ENCODE data around the gene PHF11. TPM values are rescaled to one million over a fixed set of nuclear protein-coding genes. Genes with fewer than 3 reads are reported as not detected.

PHF11 gene
- total RNA-seq, 1 donor from 2014 or later = 16.4 TPM

GRCh38 chr13:49457221-49457620 lies 38.5 kb upstream of the PHF11 start:
- Mint-ChIP-seq H3K27ac (ENCODE audit: unreplicated experiment) (no peak overlapping the region), H3K4me1 (ENCODE audit: unreplicated experiment) (peaks cover 6% of the 10 kb centered on the region), H3K9me3 (ENCODE audit: unreplicated experiment) (no peaks in the 10 kb centered on the region), H3K27me3 (ENCODE audit: unreplicated experiment) (no peaks in the 10 kb centered on the region), H3K36me3 (ENCODE audit: low read depth, unreplicated experiment) (peaks cover 15% of the 10 kb centered on the region), H3K4me3 (ENCODE audit: unreplicated experiment) (no peak overlapping the region)
- TF ChIP-seq, protein P1, sequence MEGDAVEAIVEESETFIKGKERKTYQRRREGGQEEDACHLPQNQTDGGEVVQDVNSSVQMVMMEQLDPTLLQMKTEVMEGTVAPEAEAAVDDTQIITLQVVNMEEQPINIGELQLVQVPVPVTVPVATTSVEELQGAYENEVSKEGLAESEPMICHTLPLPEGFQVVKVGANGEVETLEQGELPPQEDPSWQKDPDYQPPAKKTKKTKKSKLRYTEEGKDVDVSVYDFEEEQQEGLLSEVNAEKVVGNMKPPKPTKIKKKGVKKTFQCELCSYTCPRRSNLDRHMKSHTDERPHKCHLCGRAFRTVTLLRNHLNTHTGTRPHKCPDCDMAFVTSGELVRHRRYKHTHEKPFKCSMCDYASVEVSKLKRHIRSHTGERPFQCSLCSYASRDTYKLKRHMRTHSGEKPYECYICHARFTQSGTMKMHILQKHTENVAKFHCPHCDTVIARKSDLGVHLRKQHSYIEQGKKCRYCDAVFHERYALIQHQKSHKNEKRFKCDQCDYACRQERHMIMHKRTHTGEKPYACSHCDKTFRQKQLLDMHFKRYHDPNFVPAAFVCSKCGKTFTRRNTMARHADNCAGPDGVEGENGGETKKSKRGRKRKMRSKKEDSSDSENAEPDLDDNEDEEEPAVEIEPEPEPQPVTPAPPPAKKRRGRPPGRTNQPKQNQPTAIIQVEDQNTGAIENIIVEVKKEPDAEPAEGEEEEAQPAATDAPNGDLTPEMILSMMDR (IDR thresholded peaks at IDR 0.05; ENCODE audit: unreplicated experiment) = no peak
- no peak for DNase-seq (ENCODE audit: low spot score)

DNA sequence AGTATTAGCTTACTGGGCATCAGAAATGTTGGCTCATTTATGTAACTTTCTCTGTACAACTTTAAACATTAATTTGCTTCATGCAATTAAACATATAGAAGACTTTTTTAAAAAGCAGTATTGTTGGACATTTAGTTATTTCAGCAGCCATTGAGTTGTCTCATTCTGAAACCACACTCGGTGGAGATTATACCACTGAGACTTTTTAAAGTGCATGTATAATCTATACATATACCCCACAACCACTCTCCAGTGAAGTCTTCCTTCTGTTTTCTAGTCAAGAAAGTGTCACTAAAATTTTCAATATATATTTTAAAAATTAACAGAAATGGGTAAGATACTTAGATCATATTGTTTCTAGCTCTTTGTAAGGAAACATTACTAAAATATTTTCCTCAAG lies 36.2 kb upstream of the PHF11 start:
- TF ChIP-seq, protein P1 (IDR thresholded peaks at IDR 0.05; ENCODE audit: unreplicated experiment) = no peak
- Mint-ChIP-seq H3K9me3 (ENCODE audit: unreplicated experiment) (peaks cover 5% of the 10 kb centered on the region), H3K27me3 (ENCODE audit: unreplicated experiment) (no peaks in the 10 kb centered on the region), H3K4me1 (ENCODE audit: unreplicated experiment) (peaks cover 3% of the 10 kb centered on the region), H3K36me3 (ENCODE audit: low read depth, unreplicated experiment) (peaks cover 34% of the 10 kb centered on the region), H3K4me3 (ENCODE audit: unreplicated experiment) (no peak overlapping the region), H3K27ac (ENCODE audit: unreplicated experiment) (no peak overlapping the region)
- DNase-seq (ENCODE audit: low spot score) = no peak

DNA sequence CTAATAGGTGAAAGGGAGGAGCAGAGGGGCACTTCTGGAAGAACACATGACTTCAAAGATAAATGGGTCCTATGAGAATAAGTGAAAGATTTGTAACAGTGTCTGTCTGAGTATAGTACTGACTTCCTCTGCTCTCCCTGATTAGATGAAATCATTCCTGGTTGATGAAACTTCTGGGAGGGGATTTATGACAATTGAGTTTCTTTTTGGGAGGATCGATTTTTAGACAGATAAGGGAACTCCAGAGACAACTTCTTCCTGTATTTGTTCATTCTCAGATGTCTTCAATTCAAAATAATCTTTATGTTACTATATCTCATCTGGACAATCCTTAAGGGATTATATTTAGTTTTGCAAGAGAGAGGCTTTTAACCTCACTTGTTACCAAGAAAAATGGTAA lies 31.7 kb upstream of the PHF11 start:
- Mint-ChIP-seq H3K27ac (ENCODE audit: unreplicated experiment) (no peak overlapping the region), H3K4me1 (ENCODE audit: unreplicated experiment) (no peaks in the 10 kb centered on the region), H3K4me3 (ENCODE audit: unreplicated experiment) (peak overlapping the region; percentile 71), H3K36me3 (ENCODE audit: low read depth, unreplicated experiment) (peaks cover 36% of the 10 kb centered on the region), H3K27me3 (ENCODE audit: unreplicated experiment) (no peaks in the 10 kb centered on the region), H3K9me3 (ENCODE audit: unreplicated experiment) (peaks cover 5% of the 10 kb centered on the region)
- no peak for DNase-seq (ENCODE audit: low spot score)
- TF ChIP-seq, protein P1 (IDR thresholded peaks at IDR 0.05; ENCODE audit: unreplicated experiment) = no peak

GRCh38 chr13:49464621-49465325 lies 31.0 kb upstream of the PHF11 start:
- Mint-ChIP-seq H3K4me1 (ENCODE audit: unreplicated experiment) (no peaks in the 10 kb centered on the region), H3K27me3 (ENCODE audit: unreplicated experiment) (no peaks in the 10 kb centered on the region), H3K9me3 (ENCODE audit: unreplicated experiment) (peaks cover 5% of the 10 kb centered on the region), H3K36me3 (ENCODE audit: low read depth, unreplicated experiment) (peaks cover 36% of the 10 kb centered on the region), H3K27ac (ENCODE audit: unreplicated experiment) (no peak overlapping the region), H3K4me3 (ENCODE audit: unreplicated experiment) (no peak overlapping the region)
- TF ChIP-seq, protein P1 (IDR thresholded peaks at IDR 0.05; ENCODE audit: unreplicated experiment) = no peak
- DNase-seq (ENCODE audit: low spot score) = no peak

DNA sequence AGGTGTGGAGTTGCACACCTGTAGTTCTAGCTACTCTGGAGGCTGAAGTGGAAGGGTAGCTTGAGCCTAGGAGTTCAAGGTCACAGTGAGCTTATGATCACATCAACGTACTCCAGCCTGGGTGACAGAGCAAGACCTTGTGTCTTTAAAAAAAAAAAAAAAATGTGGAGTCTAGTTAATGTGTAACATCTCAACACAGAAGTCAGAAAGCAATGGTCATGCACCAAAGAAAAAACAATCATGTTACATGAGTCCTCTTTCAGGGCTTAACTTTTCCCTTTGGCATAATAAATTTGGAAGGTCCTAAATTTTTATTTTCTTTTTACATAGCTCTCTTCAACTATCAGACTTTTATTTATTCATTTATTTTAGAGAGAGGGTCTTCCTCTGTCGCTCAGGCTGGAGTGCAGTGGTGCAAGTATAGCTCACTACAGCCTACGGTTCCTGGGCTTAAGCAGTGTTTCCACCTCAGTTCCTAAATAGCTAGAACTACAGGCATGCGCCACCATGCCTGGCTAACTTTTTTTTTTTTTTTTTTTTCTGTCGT lies 29.4 kb upstream of the PHF11 start:
- Mint-ChIP-seq H3K4me3 (ENCODE audit: unreplicated experiment) (no peak overlapping the region), H3K36me3 (ENCODE audit: low read depth, unreplicated experiment) (peaks cover 32% of the 10 kb centered on the region), H3K9me3 (ENCODE audit: unreplicated experiment) (peaks cover 5% of the 10 kb centered on the region), H3K27ac (ENCODE audit: unreplicated experiment) (no peak overlapping the region), H3K4me1 (ENCODE audit: unreplicated experiment) (no peaks in the 10 kb centered on the region), H3K27me3 (ENCODE audit: unreplicated experiment) (no peaks in the 10 kb centered on the region)
- TF ChIP-seq, protein P1 (IDR thresholded peaks at IDR 0.05; ENCODE audit: unreplicated experiment) = no peak
- DNase-seq (ENCODE audit: low spot score) = no peak
